Liver (tissue), 3 donors: ENCODE results near the gene NECTIN4.

ENCODE experiments used
- ATF3 ChIP-seq: IDR thresholded peaks from 2 replicates; pipeline ENCODE4 v1.6.1; 2016; ENCODE audit warnings: antibody characterized with exemption
- TF ChIP-seq, protein P1 (sequence below): fragments of 150-350 bp; IDR thresholded peaks from 2 replicates; pipeline ENCODE4 v1.5.1; 2017; ENCODE audit warnings: improper control_type of control experiment, low read depth, low read length; ENCODE audit not compliant: missing input control
- donor health status: healthy.
- donor health status: healthy.

DNA sequence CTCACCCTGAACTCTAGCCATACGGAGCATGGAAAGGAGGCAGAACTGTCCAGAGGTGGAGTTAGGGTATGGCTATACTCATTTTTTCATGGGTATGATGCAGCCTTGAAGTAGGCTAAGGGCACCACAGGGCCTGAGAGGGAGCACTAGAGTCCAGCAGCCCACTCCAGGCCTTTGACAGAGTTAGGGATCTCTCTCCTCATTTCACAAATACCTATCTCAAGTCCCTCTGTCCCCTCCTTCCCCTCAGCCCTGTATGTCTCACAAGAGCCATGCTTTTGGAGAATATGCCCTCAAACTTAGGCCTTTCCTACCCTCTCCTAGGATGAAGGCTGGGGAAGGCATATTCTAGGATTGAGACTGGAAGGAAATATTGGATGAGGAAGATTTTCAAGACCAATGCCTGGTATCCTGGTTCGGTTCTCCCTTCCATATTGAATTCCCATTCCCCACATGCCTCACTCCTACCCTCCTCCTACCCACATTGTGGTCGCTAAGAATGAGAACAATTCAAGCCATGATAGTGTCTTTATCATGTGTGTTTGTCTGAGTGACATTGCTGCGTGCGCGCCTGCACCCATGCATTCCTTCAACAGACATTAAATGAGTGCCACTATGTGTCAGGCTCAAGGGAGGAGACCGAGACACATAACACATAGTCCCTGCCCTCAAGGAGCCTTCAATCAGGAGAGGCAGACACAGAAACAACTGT, 2.6 kb upstream of the NECTIN4 start:
- no peak for TF ChIP-seq ATF3
- TF ChIP-seq, protein P1, sequence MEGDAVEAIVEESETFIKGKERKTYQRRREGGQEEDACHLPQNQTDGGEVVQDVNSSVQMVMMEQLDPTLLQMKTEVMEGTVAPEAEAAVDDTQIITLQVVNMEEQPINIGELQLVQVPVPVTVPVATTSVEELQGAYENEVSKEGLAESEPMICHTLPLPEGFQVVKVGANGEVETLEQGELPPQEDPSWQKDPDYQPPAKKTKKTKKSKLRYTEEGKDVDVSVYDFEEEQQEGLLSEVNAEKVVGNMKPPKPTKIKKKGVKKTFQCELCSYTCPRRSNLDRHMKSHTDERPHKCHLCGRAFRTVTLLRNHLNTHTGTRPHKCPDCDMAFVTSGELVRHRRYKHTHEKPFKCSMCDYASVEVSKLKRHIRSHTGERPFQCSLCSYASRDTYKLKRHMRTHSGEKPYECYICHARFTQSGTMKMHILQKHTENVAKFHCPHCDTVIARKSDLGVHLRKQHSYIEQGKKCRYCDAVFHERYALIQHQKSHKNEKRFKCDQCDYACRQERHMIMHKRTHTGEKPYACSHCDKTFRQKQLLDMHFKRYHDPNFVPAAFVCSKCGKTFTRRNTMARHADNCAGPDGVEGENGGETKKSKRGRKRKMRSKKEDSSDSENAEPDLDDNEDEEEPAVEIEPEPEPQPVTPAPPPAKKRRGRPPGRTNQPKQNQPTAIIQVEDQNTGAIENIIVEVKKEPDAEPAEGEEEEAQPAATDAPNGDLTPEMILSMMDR, result no peak
